HG02798 (cell line): ENCODE results near the gene RPUSD4.

ENCODE experiments used
- ATAC-seq: cut with Tn5 transposase; IDR thresholded peaks from one replicate; pipeline ENCODE4 v1.9.1; 2021; ENCODE audit warnings: mild to moderate bottlenecking; ENCODE audit not compliant: unreplicated experiment, poor library complexity

RPUSD4 gene

GRCh38 chr11:126214441-126214840 lies 3.0 kb upstream of the RPUSD4 start:
- no peak for ATAC-seq

GRCh38 chr11:126212089-126212660 lies 725 bp upstream of the RPUSD4 start:
- no peak for ATAC-seq

- ATAC-seq, result no peak
Observed at GRCh38 chr11:126210871-126211235, 597 bp downstream of the RPUSD4 start.

GRCh38 chr11:126207896-126208295 lies 3.6 kb downstream of the RPUSD4 start:
- no peak for ATAC-seq

GRCh38 chr11:126205359-126205758 lies 6.1 kb downstream of the RPUSD4 start:
- no peak for ATAC-seq

GRCh38 chr11:126202646-126203359 lies 8.6 kb downstream of the RPUSD4 start:
- no peak for ATAC-seq

- ATAC-seq, result no peak
Observed at GRCh38 chr11:126198648-126199047, 12.8 kb downstream of the RPUSD4 start.

GRCh38 chr11:126197277-126197939 lies 14.0 kb downstream of the RPUSD4 start:
- ATAC-seq, result peak; percentile 70

GRCh38 chr11:126195119-126195518 lies 16.3 kb downstream of the RPUSD4 start:
- ATAC-seq, result no peak

GRCh38 chr11:126194121-126194543 lies 17.3 kb downstream of the RPUSD4 start:
- no peak for ATAC-seq

- ATAC-seq, result no peak
Observed at GRCh38 chr11:126193038-126193478, 18.4 kb downstream of the RPUSD4 start.

GRCh38 chr11:126192361-126192760 lies 19.1 kb downstream of the RPUSD4 start:
- no peak for ATAC-seq

GRCh38 chr11:126191379-126192073 lies 19.9 kb downstream of the RPUSD4 start:
- no peak for ATAC-seq

- no peak for ATAC-seq
Observed at GRCh38 chr11:126190792-126191191, 20.7 kb downstream of the RPUSD4 start.

GRCh38 chr11:126189109-126189929 lies 22.1 kb downstream of the RPUSD4 start:
- peak; percentile 88 for ATAC-seq

GRCh38 chr11:126188332-126189108 lies 22.9 kb downstream of the RPUSD4 start:
- ATAC-seq, result peak; percentile 79

GRCh38 chr11:126186708-126187529 lies 24.5 kb downstream of the RPUSD4 start:
- no peak for ATAC-seq

- no peak for ATAC-seq
Observed at GRCh38 chr11:126186025-126186698, 25.3 kb downstream of the RPUSD4 start.
